Spleen (tissue), 11 donors: Measurements from ENCODE around the gene SLAMF7. TPM values are rescaled to one million over a fixed set of nuclear protein-coding genes. Genes with fewer than 3 reads are reported as not detected.
A peak's percentile ranks its signal among the peaks of the same experiment; 100 is the strongest.

Experiments used
- DNase-seq: peaks from one replicate; pipeline ENCODE4 v3.0.0-alpha.2; 2020
- H3K27ac ChIP-seq, 8 donors: fragments of 200-600 bp; sonication (generic) in 7 of 8; 1 replicate in 4 of 8; 2 replicates in 4 of 8; pipeline versions ENCODE4 v1.5.0 to v1.8.0; 2016 to 2021; ENCODE audit warnings: inconsistent platforms in 4 of 8, mild to moderate bottlenecking in 4 of 8, moderate library complexity in 1 of 8
- H3K27me3 ChIP-seq, 7 donors: fragments of 200-600 bp; sonication (generic) in 6 of 7; replicated peaks in 1 of 7; 1 replicate in 4 of 7; 2 replicates in 3 of 7; pipeline versions ENCODE4 v1.5.0 to v1.8.0; 2016 to 2021; ENCODE audit warnings: inconsistent platforms in 3 of 7, mild to moderate bottlenecking in 1 of 7
- H3K36me3 ChIP-seq, 6 donors: fragments of 200-600 bp; sonication (generic) in 5 of 6; 1 replicate in 4 of 6; 2 replicates in 2 of 6; pipeline versions ENCODE4 v1.5.0 to v1.8.0; 2016 to 2021; ENCODE audit warnings: inconsistent platforms in 2 of 6
- H3K4me1 ChIP-seq, 6 donors: fragments of 200-600 bp; sonication (generic) in 5 of 6; 1 replicate in 3 of 6; 2 replicates in 3 of 6; pipeline versions ENCODE4 v1.5.0 to v1.8.0; 2016 to 2021; ENCODE audit warnings: inconsistent platforms in 3 of 6
- H3K4me3 ChIP-seq, 8 donors: fragments of 200-600 bp; sonication (generic) in 7 of 8; 1 replicate in 4 of 8; 2 replicates in 4 of 8; pipeline versions ENCODE4 v1.5.0 to v1.8.0; 2016 to 2021; ENCODE audit warnings: inconsistent platforms in 4 of 8, mild to moderate bottlenecking in 4 of 8, moderate library complexity in 2 of 8
- H3K9me3 ChIP-seq, 8 donors: fragments of 200-600 bp; sonication (generic) in 7 of 8; 1 replicate in 4 of 8; 2 replicates in 4 of 8; pipeline versions ENCODE4 v1.5.0 to v1.8.0; 2016 to 2021; ENCODE audit warnings: inconsistent platforms in 4 of 8
- POLR2A ChIP-seq, 3 donors: fragments of 450-650 bp; IDR thresholded peaks; one replicate each; pipeline ENCODE4 v1.5.1; 2017; ENCODE audit warnings: antibody characterized with exemption in 3 of 3, mild to moderate bottlenecking in 1 of 3
- POLR2AphosphoS5 ChIP-seq, 3 donors: sonication (generic); formaldehyde crosslinking; IDR thresholded peaks; one replicate each; pipeline ENCODE4 v1.5.1; 2017; ENCODE audit warnings: antibody characterized with exemption in 3 of 3
- WGBS, 5 donors: extraction: QIAGEN DNeasy Blood & Tissue Kit in 3 of 5; methylation state at CpG; one replicate each; pipeline versions ENCODE4 v1.1.5 to v1.1.7; 2013 to 2018; 5-methylcytosine and 5-hydroxymethylcytosine counted together
- intact Hi-C: fragments of 100-400 bp; cut with DNase I; formaldehyde crosslinking; loops from one replicate; pipeline ENCODE4 v1.15.0; 2023; ENCODE audit warnings: low total_unique reads
- polyA plus RNA-seq, 3 donors: library from polyadenylated mRNA; stranded (reverse); fragments of 200-250 nt; gene quantifications; one replicate each; pipeline ENCODE4 v1.2.1, GENCODE V29; 2013
- total RNA-seq, 7 donors: library from RNA; depleted of rRNA in 3 of 7; stranded (reverse); fragments of >200 nt in 3 of 7; fragmentation: NEBNext Ultra II Directional in 4 of 7; extraction: Animal tissue kit (Norgen Biotek cat#: 25700) in 4 of 7; gene quantifications; one replicate each; pipeline versions ENCODE4 v1.1.0 to v1.2.1, GENCODE V29; 2016 to 2021
- TF ChIP-seq, protein P1 (sequence below), 11 experiments: fragments of 200-600 bp in 7 of 11; fragments of 450-650 bp in 4 of 11; sonication (generic) in 4 of 11; IDR thresholded peaks in 8 of 11; conservative IDR thresholded peaks in 3 of 11; 1 replicate in 7 of 11; 2 replicates in 4 of 11; pipeline versions ENCODE4 v1.4.0 to v1.8.0; 2016 to 2021; ENCODE audit warnings: antibody characterized with exemption in 11 of 11, inconsistent platforms in 4 of 11, mild to moderate bottlenecking in 1 of 11
- donor health status: healthy with polysubstance abuse.
- donor health status: DM: no; HTN: no; CAD: no; lungs with moderate emphysema.
- donor health status: DM: no; HTN: no; CAD: no.
- donor health status: Bipolar disorder and iron deficiency.
- donor health status: healthy.
- donor health status: DM: no; HTN: no; CAD: no.
- donor health status: DM: yes; HTN: yes; CAD: no.

Gene SLAMF7
- total and polyA plus RNA-seq, 10 donors = 12.5 to 134 (median 41.8) TPM

DNA sequence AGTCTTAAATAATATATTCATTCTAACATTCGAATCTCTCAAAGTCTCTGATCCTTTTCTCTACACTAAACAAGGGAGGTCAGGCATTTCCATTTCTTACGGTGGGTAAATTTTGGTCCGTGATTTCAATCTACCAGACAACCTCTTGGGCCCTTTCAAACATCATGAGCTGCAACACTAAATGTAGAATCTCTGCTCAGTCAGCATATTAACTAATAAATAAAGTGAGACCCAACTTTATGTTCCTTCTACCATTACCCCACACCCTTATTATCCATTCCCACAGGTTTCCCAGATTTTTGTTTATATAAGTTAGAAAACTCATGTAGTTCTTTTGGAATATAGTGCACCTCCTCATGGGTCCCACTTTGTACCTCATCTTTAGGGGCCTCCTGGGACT is 24.9 kb downstream of the SLAMF7 start:
- 85 to 93% (median 89%) methylated on average over 3 of the region's 3 CpGs for WGBS, 5 donors
- Histone ChIP-seq H3K4me1 (peaks cover 0 to 25% (median 16%) of the 10 kb centered on the region in 6 donors), H3K36me3 (no peaks in the 10 kb centered on the region), H3K9me3 (no peaks in the 10 kb centered on the region), H3K4me3 (no peak overlapping the region), H3K27me3 (no peaks in the 10 kb centered on the region), H3K27ac (no peak overlapping the region)
- no peak for DNase-seq
- intact Hi-C loops = no loop called here
- TF ChIP-seq, protein P1, sequence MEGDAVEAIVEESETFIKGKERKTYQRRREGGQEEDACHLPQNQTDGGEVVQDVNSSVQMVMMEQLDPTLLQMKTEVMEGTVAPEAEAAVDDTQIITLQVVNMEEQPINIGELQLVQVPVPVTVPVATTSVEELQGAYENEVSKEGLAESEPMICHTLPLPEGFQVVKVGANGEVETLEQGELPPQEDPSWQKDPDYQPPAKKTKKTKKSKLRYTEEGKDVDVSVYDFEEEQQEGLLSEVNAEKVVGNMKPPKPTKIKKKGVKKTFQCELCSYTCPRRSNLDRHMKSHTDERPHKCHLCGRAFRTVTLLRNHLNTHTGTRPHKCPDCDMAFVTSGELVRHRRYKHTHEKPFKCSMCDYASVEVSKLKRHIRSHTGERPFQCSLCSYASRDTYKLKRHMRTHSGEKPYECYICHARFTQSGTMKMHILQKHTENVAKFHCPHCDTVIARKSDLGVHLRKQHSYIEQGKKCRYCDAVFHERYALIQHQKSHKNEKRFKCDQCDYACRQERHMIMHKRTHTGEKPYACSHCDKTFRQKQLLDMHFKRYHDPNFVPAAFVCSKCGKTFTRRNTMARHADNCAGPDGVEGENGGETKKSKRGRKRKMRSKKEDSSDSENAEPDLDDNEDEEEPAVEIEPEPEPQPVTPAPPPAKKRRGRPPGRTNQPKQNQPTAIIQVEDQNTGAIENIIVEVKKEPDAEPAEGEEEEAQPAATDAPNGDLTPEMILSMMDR (IDR thresholded peaks at IDR 0.05 in 8 of 11, conservative IDR thresholded peaks at IDR 0.05 in 3 of 11) = no peak
- TF ChIP-seq POLR2AphosphoS5 (IDR thresholded peaks at IDR 0.05) (no peak), POLR2A (IDR thresholded peaks at IDR 0.05) (no peak)

DNA sequence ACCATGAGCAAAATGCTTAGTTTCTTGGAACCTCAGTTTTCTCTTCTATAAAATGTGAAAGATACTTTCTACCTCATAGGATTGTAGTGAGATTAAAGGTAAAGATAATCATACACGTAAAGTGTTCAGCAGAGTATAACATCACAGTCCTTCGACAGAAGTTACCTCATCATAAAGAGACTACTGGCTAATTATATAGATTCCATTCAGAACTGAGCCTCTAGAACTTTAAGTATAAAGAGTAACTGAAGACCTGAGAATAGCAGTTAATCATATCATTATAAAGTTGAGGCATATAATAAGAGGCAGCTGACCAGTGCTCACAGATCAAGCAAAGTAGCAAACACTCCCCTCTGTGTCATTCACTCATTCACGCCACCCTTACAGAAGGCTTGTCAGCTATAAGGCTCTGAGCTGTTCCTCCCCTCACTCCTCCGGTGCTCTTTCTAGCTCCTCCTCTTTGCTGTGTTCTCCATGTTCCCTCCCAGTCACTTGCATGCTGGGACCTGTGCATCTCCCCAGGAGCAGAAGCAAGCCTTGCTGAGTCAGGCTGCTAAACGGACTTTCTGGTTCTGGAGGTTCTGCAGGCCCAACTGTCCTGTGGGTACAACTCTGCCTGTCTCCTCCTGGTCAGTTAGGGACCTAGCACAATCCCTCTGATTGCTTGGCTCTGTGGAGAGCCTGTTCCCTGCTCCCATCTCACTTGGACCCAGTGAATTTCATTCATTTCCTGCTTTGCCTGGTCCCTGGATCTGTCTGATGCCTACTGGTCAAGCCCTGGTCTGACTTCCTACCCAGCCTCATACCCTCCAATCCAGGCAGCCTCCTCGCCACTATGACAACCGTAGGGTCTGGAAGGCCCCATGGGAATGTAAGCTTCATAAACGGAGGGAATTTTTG is 28.6 kb downstream of the SLAMF7 start:
- intact Hi-C loops = loop anchor here (5.0 kb wide), 1 partner anchor 85 kb away; no protein-coding TSS in a partner anchor
- TF ChIP-seq POLR2A (IDR thresholded peaks at IDR 0.05) (no peak), POLR2AphosphoS5 (IDR thresholded peaks at IDR 0.05) (no peak)
- TF ChIP-seq, protein P1 (IDR thresholded peaks at IDR 0.05 in 8 of 11, conservative IDR thresholded peaks at IDR 0.05 in 3 of 11) = no peak
- Histone ChIP-seq H3K27ac (peak overlapping the region; percentile 8 to 87 (median 76)), H3K9me3 (no peaks in the 10 kb centered on the region), H3K27me3 (no peaks in the 10 kb centered on the region), H3K4me3 (peak overlapping the region in 2 of 8 donors; percentile 30 to 57), H3K36me3 (no peaks in the 10 kb centered on the region), H3K4me1 (peaks cover 0 to 26% (median 16%) of the 10 kb centered on the region in 6 donors)
- WGBS, 5 donors = 58 to 72% (median 59%) methylated on average over 7 to 8 of the region's 8 CpGs
- DNase-seq = no peak

DNA sequence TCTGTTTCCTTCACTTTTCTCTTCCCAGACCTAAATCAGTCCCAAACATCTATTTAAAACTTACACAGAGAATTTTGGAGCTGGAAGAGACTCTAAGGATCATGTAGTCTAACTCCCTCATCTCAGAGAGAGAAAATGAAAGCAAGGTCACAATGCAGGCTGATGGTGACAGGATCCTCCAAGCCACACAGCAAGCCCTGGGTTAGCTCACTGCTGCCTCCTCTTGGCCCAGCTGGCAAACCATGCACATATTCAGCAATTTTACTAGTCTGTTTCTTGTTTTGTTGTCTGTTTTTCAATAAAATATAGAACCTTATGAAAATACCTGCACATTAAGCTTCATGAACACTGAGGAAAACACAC is 29.2 kb downstream of the SLAMF7 start:
- DNase-seq = peak; percentile 91
- intact Hi-C loops = loop anchor here (5.0 kb wide), 1 partner anchor 86 kb away; no protein-coding TSS in a partner anchor

More for the DNA sequence above, 29.2 kb downstream of the SLAMF7 start:
- H3K36me3 ChIP-seq = no peaks in the 10 kb centered on the region
- peak in 1 of 3 donors; percentile 55 for TF ChIP-seq POLR2AphosphoS5 (IDR thresholded peaks at IDR 0.05)
- TF ChIP-seq, protein P1 (IDR thresholded peaks at IDR 0.05 in 8 of 11, conservative IDR thresholded peaks at IDR 0.05 in 3 of 11) = peak; percentile 48 to 79 (median 76)
- no peak for TF ChIP-seq POLR2A (IDR thresholded peaks at IDR 0.05)
- H3K4me1 ChIP-seq = peaks cover 0 to 26% (median 16%) of the 10 kb centered on the region in 6 donors
- H3K9me3 ChIP-seq = no peaks in the 10 kb centered on the region
- H3K4me3 ChIP-seq = peak overlapping the region in 2 of 8 donors; percentile 30 to 57
- H3K27ac ChIP-seq = peak overlapping the region; percentile 8 to 87 (median 76)
- H3K27me3 ChIP-seq = no peaks in the 10 kb centered on the region
